Measurements from ENCODE around the gene CEP170.

CEP170 gene

GRCh38 chr1:243250102-243250501 lies 5.0 kb downstream of the CEP170 start (continued):
- TF ChIP-seq ZNF610 (tag by site-specific recombination; IDR thresholded peaks at IDR 0.05; ENCODE audit: borderline replicate concordance) (no peak), ZNF664 (tag by site-specific recombination; IDR thresholded peaks at IDR 0.05) (no peak), ZNF274 (IDR thresholded peaks at IDR 0.05; ENCODE audit: low read length) (no peak), ZNF274 (tag by site-specific recombination; IDR thresholded peaks at IDR 0.05; ENCODE audit: borderline replicate concordance) (no peak), ZNF214 (tag by site-specific recombination; IDR thresholded peaks at IDR 0.05; ENCODE audit: borderline replicate concordance) (0 out of 2 replicates have a peak, but pooled peaks have one; percentile 25), ZNF433 (tag by site-specific recombination; IDR thresholded peaks at IDR 0.05; ENCODE audit: low read depth) (no peak), AEBP2 (tag by site-specific recombination; IDR thresholded peaks at IDR 0.05; ENCODE audit: borderline replicate concordance) (no peak), SP7 (tag by site-specific recombination; IDR thresholded peaks at IDR 0.05) (no peak), ZNF19 (tag by site-specific recombination; IDR thresholded peaks at IDR 0.05; ENCODE audit: low read depth) (no peak), ZNF544 (tag by site-specific recombination; IDR thresholded peaks at IDR 0.05) (no peak), HOXD13 (CRISPR knock-in tag; IDR thresholded peaks at IDR 0.05; ENCODE audit: borderline replicate concordance) (no peak)

GRCh38 chr1:243249214-243249613 lies 5.9 kb downstream of the CEP170 start:
- ChIA-PET POLR2A (no interaction called here), CTCF (interaction anchor here (0.5 kb wide), 1 partner anchor 835 kb away, joined by 3 read pairs; no protein-coding TSS in a partner anchor)
- Histone ChIP-seq H3K9me3 (ENCODE audit: control insufficient read depth, insufficient read depth, low read depth, low read length) (no peaks in the 10 kb centered on the region), H3K4me3 (ENCODE audit: low read depth, low read length) (no peak overlapping the region), H3K36me3 (ENCODE audit: control insufficient read depth in 2 of 2, insufficient read depth in 1 of 2, low read length in 2 of 2) (no peaks in the 10 kb centered on the region; a peak in 1 of 3 replicates), H3K27ac (ENCODE audit: extremely low read depth, low read depth, low read length) (no peak overlapping the region), H3K4me1 (ENCODE audit: control insufficient read depth, insufficient read depth, low read length) (peaks cover 14% of the 10 kb centered on the region)
- TF ChIP-seq ZNF433 (tag by site-specific recombination; IDR thresholded peaks at IDR 0.05; ENCODE audit: low read depth) (peak; percentile 59), ZXDB (tag by site-specific recombination; IDR thresholded peaks at IDR 0.05) (peak; percentile 76), ZBTB11 (tag by site-specific recombination; conservative IDR thresholded peaks at IDR 0.05; ENCODE audit: low read depth) (peak; percentile 76), GFI1B (tag by site-specific recombination; IDR thresholded peaks at IDR 0.05) (0 out of 2 replicates have a peak, but pooled peaks have one; percentile 11), ZNF404 (tag by site-specific recombination; IDR thresholded peaks at IDR 0.05) (peak; percentile 81), ZBTB21 (tag by site-specific recombination; IDR thresholded peaks at IDR 0.05) (peak; percentile 50; the same call in 1 of the 2 replicates), ZNF629 (tag by site-specific recombination; IDR thresholded peaks at IDR 0.05) (peak; percentile 33; the same call in 1 of the 2 replicates), ZNF354C (tag by site-specific recombination; IDR thresholded peaks at IDR 0.05; ENCODE audit: borderline replicate concordance, low read depth) (0 out of 2 replicates have a peak, but pooled peaks have one; percentile 34), ZNF266 (tag by site-specific recombination; IDR thresholded peaks at IDR 0.05; ENCODE audit: low read depth) (0 out of 2 replicates have a peak, but pooled peaks have one; percentile 43), ZNF26 (tag by site-specific recombination; IDR thresholded peaks at IDR 0.05) (no peak), SCRT2 (tag by site-specific recombination; IDR thresholded peaks at IDR 0.05) (0 out of 2 replicates have a peak, but pooled peaks have one; percentile 14), ZNF138 (tag by site-specific recombination; IDR thresholded peaks at IDR 0.05; ENCODE audit: borderline replicate concordance) (0 out of 2 replicates have a peak, but pooled peaks have one; percentile 12), ZNF510 (tag by site-specific recombination; IDR thresholded peaks at IDR 0.05; ENCODE audit: insufficient replicate concordance) (peak; percentile 84), ZNF664 (tag by site-specific recombination; IDR thresholded peaks at IDR 0.05) (peak; percentile 59), YY2 (tag by site-specific recombination; IDR thresholded peaks at IDR 0.05) (no peak), ZNF292 (tag by site-specific recombination; IDR thresholded peaks at IDR 0.05; ENCODE audit: borderline replicate concordance, low read depth) (peak; percentile 71; the same call in 1 of the 2 replicates), TCF7L2 (IDR thresholded peaks at IDR 0.05; ENCODE audit: borderline replicate concordance, low read depth, low read length) (no peak), SP3 (tag by site-specific recombination; IDR thresholded peaks at IDR 0.05) (0 out of 2 replicates have a peak, but pooled peaks have one; percentile 18)
